HepG2 (cell line): Measurements from ENCODE around the gene DYNLT2B. TPM values are rescaled to one million over a fixed set of nuclear protein-coding genes. Genes with fewer than 3 reads are reported as not detected.
A peak's percentile ranks its signal among the peaks of the same experiment; 100 is the strongest.

Source experiments
- AHR ChIP-seq: IDR thresholded peaks from 2 replicates; pipeline ENCODE4 v1.6.1; 2018; ENCODE audit warnings: missing genetic modification reagents, missing compliant biosample characterization
- CTCF ChIP-seq: sonication (generic); formaldehyde crosslinking; IDR thresholded peaks from 2 replicates; pipeline ENCODE4 v1.5.0; 2020; ENCODE audit warnings: mild to moderate bottlenecking, missing genetic modification reagents, moderate library complexity
- DDIT3 ChIP-seq: sonication (generic); formaldehyde crosslinking; IDR thresholded peaks from 2 replicates; pipeline ENCODE4 v1.4.0; 2020; ENCODE audit warnings: mild to moderate bottlenecking, missing genetic modification reagents
- GATAD1 ChIP-seq: IDR thresholded peaks from 2 replicates; pipeline ENCODE4 v1.6.1; 2016; ENCODE audit warnings: missing genetic modification reagents, missing compliant biosample characterization
- GATAD2A ChIP-seq: IDR thresholded peaks from 2 replicates; pipeline ENCODE4 v1.6.1; 2016
- HNF1A ChIP-seq, 2 experiments: sonication (generic) in 1 of 2; formaldehyde crosslinking in 1 of 2; IDR thresholded peaks; 2 replicates each; pipeline versions ENCODE4 v1.4.0 to v1.6.1; 2016 to 2020; ENCODE audit warnings: borderline replicate concordance in 1 of 2, low read depth in 1 of 2, mild to moderate bottlenecking in 1 of 2, missing genetic modification reagents in 1 of 2
- HOXA9 ChIP-seq: sonication (generic); formaldehyde crosslinking; IDR thresholded peaks from 2 replicates; pipeline ENCODE4 v1.8.1; 2022; ENCODE audit warnings: missing genetic modification reagents, mild to moderate bottlenecking, moderate library complexity, borderline replicate concordance
- MXD3 ChIP-seq: IDR thresholded peaks from 2 replicates; pipeline ENCODE4 v1.6.1; 2016; ENCODE audit warnings: mild to moderate bottlenecking, missing biosample characterization, missing genetic modification reagents
- NFIB ChIP-seq: sonication (generic); formaldehyde crosslinking; IDR thresholded peaks from 2 replicates; pipeline ENCODE4 v1.9.0; 2021; ENCODE audit warnings: missing genetic modification reagents, mild to moderate bottlenecking, borderline replicate concordance
- PCBP2 ChIP-seq: fragments of 200-400 bp; formaldehyde crosslinking; optimal IDR thresholded peaks from 2 replicates; pipeline ENCODE3; 2018; ENCODE audit warnings: low read length, low read depth; ENCODE audit not compliant: poor library complexity, severe bottlenecking
- SAFB2 ChIP-seq: sonication (generic); formaldehyde crosslinking; IDR thresholded peaks from 2 replicates; pipeline ENCODE4 v1.5.1; 2020; ENCODE audit warnings: missing genetic modification reagents, low read depth, mild to moderate bottlenecking, borderline replicate concordance
- ZBTB7A ChIP-seq: sonication (generic); formaldehyde crosslinking; IDR thresholded peaks from 2 replicates; pipeline ENCODE4 v1.8.0; 2022; ENCODE audit warnings: mild to moderate bottlenecking, missing genetic modification reagents
- ZNF24 ChIP-seq: fragments of 450-650 bp; IDR thresholded peaks from 2 replicates; pipeline ENCODE4 v1.6.1; 2017; ENCODE audit warnings: antibody characterized with exemption, mild to moderate bottlenecking
- ZNF280B ChIP-seq: sonication (generic); formaldehyde crosslinking; IDR thresholded peaks from 2 replicates; pipeline ENCODE4 v1.5.0; 2020; ENCODE audit warnings: missing genetic modification reagents, mild to moderate bottlenecking, borderline replicate concordance
- ZNF556 ChIP-seq: sonication (generic); formaldehyde crosslinking; IDR thresholded peaks from 2 replicates; pipeline ENCODE4 v1.4.0; 2020; ENCODE audit warnings: mild to moderate bottlenecking, missing genetic modification reagents, borderline replicate concordance
- ZNF564 ChIP-seq: sonication (generic); formaldehyde crosslinking; IDR thresholded peaks from 2 replicates; pipeline ENCODE4 v1.8.1; 2023; ENCODE audit warnings: mild to moderate bottlenecking, missing genetic modification reagents
- ZNF574 ChIP-seq: sonication (generic); formaldehyde crosslinking; IDR thresholded peaks from 2 replicates; pipeline ENCODE4 v1.4.0; 2020; ENCODE audit warnings: missing genetic modification reagents
- polyA plus RNA-seq, 8 experiments: library from polyadenylated mRNA; depleted of rRNA in 3 of 8; stranded (reverse) in 7 of 8; unstranded in 1 of 8; fragments of >200 nt; fragmentation: Illumina TruSeq in 4 of 8; extraction: Trizol in 4 of 8; gene quantifications; 2 replicates each; pipeline versions ENCODE4 v1.2.1 to v1.2.3, GENCODE V29; 2011 to 2016; ENCODE audit warnings: low read depth in 4 of 8, missing spikeins in 1 of 8, mixed read lengths in 1 of 8; ENCODE audit not compliant: insufficient read depth in 1 of 8
- total RNA-seq, 5 experiments: library from RNA; depleted of rRNA; stranded (reverse); fragments of >200 nt; fragmentation: Illumina TruSeq; extraction: Trizol; gene quantifications; 2 replicates each; pipeline ENCODE4 v1.2.3, GENCODE V29; 2016; ENCODE audit warnings: low read depth in 1 of 5

The DYNLT2B gene
- total and polyA plus RNA-seq, 2 of the 13 experiments (the other 11 are each of a cell fraction or from before 2014, with no cell fraction given): 4.0 to 7.0 TPM

- TF ChIP-seq NFIB (CRISPR knock-in tag): no peak
- 0 out of 2 replicates have a peak, but pooled peaks have one; percentile 11 for TF ChIP-seq MXD3 (CRISPR knock-in tag)
- TF ChIP-seq ZNF564 (CRISPR knock-in tag): peak; percentile 84; the same call in 1 of the 2 replicates
- TF ChIP-seq AHR (CRISPR knock-in tag): no peak
- TF ChIP-seq GATAD1 (CRISPR knock-in tag): peak; percentile 95
- TF ChIP-seq PCBP2: no peak
- no peak; the same call in 1 of the 2 replicates for TF ChIP-seq ZNF280B (CRISPR knock-in tag)
- no peak for TF ChIP-seq DDIT3 (CRISPR knock-in tag)
- peak; percentile 13; the same call in 1 of the 2 replicates for TF ChIP-seq ZNF556 (CRISPR knock-in tag)
- TF ChIP-seq ZBTB7A (CRISPR knock-in tag): peak; percentile 84
- TF ChIP-seq HNF1A (IDR thresholded peaks at IDR 0.05; ENCODE audit: low read depth): no peak
- TF ChIP-seq HNF1A (CRISPR knock-in tag; IDR thresholded peaks at IDR 0.05; ENCODE audit: borderline replicate concordance): no peak
- TF ChIP-seq ZNF574: peak; percentile 90
- TF ChIP-seq HOXA9: peak; percentile 89
- no peak; the same call in 1 of the 2 replicates for TF ChIP-seq SAFB2
- no peak for TF ChIP-seq CTCF (CRISPR knock-in tag)
- TF ChIP-seq GATAD2A: peak; percentile 79
- no peak for TF ChIP-seq ZNF24
These were observed 30.4 kb downstream of the DYNLT2B start, which contains the start of gene PCYT1A (continued) for GRCh38 chr3:196287440-196288140.
